ENCODE data around the gene OLFM1. TPM values are rescaled to one million over a fixed set of nuclear protein-coding genes. Genes with fewer than 3 reads are reported as not detected.

OLFM1 gene
- total RNA-seq, 1 experiment from 2014 or later: 3.5 TPM

DNA sequence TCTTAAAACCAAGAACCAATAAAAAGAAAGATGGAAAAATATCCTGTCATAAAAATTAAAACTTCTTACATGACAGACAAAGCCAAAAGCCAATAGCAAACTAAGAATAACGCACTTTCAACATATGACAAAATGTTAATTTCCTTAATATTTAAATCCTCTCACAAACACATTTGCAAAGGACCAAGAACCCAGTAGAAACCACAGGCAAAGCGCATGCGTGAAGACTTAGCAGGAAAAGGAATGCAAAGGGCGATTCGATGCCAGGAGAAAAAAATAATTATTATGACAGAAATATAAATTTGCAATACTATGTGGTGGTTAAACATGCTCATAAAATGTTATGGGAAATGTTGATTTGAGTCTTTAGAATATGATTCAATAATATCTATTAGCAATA, 39.9 kb upstream of the OLFM1 start:
- Histone ChIP-seq H3K27me3 (ENCODE audit: insufficient read depth, low read length) (peaks cover 25% of the 10 kb centered on the region), H3K4me2 (ENCODE audit: low read length) (no peak overlapping the region), H3K9me3 (ENCODE audit: control insufficient read depth in 1 of 2, insufficient read depth in 1 of 2, low read depth in 1 of 2, low read length in 2 of 2) (no peaks in the 10 kb centered on the region), H3K4me1 (ENCODE audit: control insufficient read depth in 1 of 2, insufficient read depth in 2 of 2, low read length in 2 of 2) (no peaks in the 10 kb centered on the region), H3K36me3 (ENCODE audit: control insufficient read depth in 1 of 2, insufficient read depth in 2 of 2, low read length in 2 of 2) (no peaks in the 10 kb centered on the region), H3K4me3 (replicated peaks in 1 of 2; ENCODE audit: low read depth in 1 of 2, low read length in 2 of 2) (no peak overlapping the region), H3K9ac (ENCODE audit: low read length) (no peak overlapping the region), H2AFZ (ENCODE audit: low read depth, low read length, poor library complexity, severe bottlenecking) (no peak overlapping the region), H3K27ac (ENCODE audit: low read depth, low read length) (no peak overlapping the region), H3K9me2 (ENCODE audit: insufficient read depth) (no peaks in the 10 kb centered on the region), H4K20me1 (ENCODE audit: insufficient read depth) (no peaks in the 10 kb centered on the region), H3K79me2 (ENCODE audit: insufficient read depth, low read length) (no peaks in the 10 kb centered on the region)
- no TSS peak for BruUV-seq (replicated peaks)
- TF ChIP-seq, protein P1, sequence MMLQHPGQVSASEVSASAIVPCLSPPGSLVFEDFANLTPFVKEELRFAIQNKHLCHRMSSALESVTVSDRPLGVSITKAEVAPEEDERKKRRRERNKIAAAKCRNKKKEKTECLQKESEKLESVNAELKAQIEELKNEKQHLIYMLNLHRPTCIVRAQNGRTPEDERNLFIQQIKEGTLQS (IDR thresholded peaks at IDR 0.05): no peak
- TF ChIP-seq, protein P2, sequence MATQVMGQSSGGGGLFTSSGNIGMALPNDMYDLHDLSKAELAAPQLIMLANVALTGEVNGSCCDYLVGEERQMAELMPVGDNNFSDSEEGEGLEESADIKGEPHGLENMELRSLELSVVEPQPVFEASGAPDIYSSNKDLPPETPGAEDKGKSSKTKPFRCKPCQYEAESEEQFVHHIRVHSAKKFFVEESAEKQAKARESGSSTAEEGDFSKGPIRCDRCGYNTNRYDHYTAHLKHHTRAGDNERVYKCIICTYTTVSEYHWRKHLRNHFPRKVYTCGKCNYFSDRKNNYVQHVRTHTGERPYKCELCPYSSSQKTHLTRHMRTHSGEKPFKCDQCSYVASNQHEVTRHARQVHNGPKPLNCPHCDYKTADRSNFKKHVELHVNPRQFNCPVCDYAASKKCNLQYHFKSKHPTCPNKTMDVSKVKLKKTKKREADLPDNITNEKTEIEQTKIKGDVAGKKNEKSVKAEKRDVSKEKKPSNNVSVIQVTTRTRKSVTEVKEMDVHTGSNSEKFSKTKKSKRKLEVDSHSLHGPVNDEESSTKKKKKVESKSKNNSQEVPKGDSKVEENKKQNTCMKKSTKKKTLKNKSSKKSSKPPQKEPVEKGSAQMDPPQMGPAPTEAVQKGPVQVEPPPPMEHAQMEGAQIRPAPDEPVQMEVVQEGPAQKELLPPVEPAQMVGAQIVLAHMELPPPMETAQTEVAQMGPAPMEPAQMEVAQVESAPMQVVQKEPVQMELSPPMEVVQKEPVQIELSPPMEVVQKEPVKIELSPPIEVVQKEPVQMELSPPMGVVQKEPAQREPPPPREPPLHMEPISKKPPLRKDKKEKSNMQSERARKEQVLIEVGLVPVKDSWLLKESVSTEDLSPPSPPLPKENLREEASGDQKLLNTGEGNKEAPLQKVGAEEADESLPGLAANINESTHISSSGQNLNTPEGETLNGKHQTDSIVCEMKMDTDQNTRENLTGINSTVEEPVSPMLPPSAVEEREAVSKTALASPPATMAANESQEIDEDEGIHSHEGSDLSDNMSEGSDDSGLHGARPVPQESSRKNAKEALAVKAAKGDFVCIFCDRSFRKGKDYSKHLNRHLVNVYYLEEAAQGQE (IDR thresholded peaks at IDR 0.05; ENCODE audit: low read depth): no peak
- no peak for TF ChIP-seq ELF1 (IDR thresholded peaks at IDR 0.05; ENCODE audit: borderline replicate concordance, low read depth)
- no peak for TF ChIP-seq SP1 (IDR thresholded peaks at IDR 0.05; ENCODE audit: low read depth)
- no peak for TF ChIP-seq POLR2AphosphoS5 (IDR thresholded peaks at IDR 0.05; ENCODE audit: low read depth, low read length)
- no peak for TF ChIP-seq SRF (IDR thresholded peaks at IDR 0.05; ENCODE audit: low read depth)
- TF ChIP-seq ZNF274 (IDR thresholded peaks at IDR 0.05; ENCODE audit: low read depth, low read length): no peak
- TF ChIP-seq FOSL1 (IDR thresholded peaks at IDR 0.05; ENCODE audit: low read depth): no peak
- TF ChIP-seq RAD21 (IDR thresholded peaks at IDR 0.05; ENCODE audit: low read depth): no peak
- TF ChIP-seq, protein P3, sequence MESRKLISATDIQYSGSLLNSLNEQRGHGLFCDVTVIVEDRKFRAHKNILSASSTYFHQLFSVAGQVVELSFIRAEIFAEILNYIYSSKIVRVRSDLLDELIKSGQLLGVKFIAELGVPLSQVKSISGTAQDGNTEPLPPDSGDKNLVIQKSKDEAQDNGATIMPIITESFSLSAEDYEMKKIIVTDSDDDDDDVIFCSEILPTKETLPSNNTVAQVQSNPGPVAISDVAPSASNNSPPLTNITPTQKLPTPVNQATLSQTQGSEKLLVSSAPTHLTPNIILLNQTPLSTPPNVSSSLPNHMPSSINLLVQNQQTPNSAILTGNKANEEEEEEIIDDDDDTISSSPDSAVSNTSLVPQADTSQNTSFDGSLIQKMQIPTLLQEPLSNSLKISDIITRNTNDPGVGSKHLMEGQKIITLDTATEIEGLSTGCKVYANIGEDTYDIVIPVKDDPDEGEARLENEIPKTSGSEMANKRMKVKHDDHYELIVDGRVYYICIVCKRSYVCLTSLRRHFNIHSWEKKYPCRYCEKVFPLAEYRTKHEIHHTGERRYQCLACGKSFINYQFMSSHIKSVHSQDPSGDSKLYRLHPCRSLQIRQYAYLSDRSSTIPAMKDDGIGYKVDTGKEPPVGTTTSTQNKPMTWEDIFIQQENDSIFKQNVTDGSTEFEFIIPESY (IDR thresholded peaks at IDR 0.05; ENCODE audit: extremely low read depth, insufficient replicate concordance, low read length): no peak
- TF ChIP-seq EGR1 (IDR thresholded peaks at IDR 0.05; ENCODE audit: low read depth): no peak
- TF ChIP-seq TCF7L2 (IDR thresholded peaks at IDR 0.05; ENCODE audit: borderline replicate concordance, extremely low read depth, insufficient read depth, insufficient read length): no peak
- no peak for TF ChIP-seq CEBPB (IDR thresholded peaks at IDR 0.05; ENCODE audit: low read depth)
- TF ChIP-seq, protein P4, sequence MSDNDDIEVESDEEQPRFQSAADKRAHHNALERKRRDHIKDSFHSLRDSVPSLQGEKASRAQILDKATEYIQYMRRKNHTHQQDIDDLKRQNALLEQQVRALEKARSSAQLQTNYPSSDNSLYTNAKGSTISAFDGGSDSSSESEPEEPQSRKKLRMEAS (IDR thresholded peaks at IDR 0.05): no peak
- no peak for TF ChIP-seq EZH2phosphoT487 (IDR thresholded peaks at IDR 0.05; ENCODE audit: borderline replicate concordance)
- TF ChIP-seq JUND (IDR thresholded peaks at IDR 0.05): no peak
- RAD21 ChIA-PET (ENCODE audit: low non-redundant PET in 1 of 2, low total read pairs in 2 of 2, uncharacterized antibody in 2 of 2, unreplicated experiment in 2 of 2): no interaction called here
- CTCF ChIA-PET: no interaction called here
- ATAC-seq: no peak
- no peak for DNase-seq (ENCODE audit: low read depth, low spot score)
- intact Hi-C loops (cut with micrococcal nuclease): no loop called here
- POLR2A ChIA-PET: no interaction called here
